Measurements from ENCODE around the gene ARL6IP1.

The ARL6IP1 gene

DNA sequence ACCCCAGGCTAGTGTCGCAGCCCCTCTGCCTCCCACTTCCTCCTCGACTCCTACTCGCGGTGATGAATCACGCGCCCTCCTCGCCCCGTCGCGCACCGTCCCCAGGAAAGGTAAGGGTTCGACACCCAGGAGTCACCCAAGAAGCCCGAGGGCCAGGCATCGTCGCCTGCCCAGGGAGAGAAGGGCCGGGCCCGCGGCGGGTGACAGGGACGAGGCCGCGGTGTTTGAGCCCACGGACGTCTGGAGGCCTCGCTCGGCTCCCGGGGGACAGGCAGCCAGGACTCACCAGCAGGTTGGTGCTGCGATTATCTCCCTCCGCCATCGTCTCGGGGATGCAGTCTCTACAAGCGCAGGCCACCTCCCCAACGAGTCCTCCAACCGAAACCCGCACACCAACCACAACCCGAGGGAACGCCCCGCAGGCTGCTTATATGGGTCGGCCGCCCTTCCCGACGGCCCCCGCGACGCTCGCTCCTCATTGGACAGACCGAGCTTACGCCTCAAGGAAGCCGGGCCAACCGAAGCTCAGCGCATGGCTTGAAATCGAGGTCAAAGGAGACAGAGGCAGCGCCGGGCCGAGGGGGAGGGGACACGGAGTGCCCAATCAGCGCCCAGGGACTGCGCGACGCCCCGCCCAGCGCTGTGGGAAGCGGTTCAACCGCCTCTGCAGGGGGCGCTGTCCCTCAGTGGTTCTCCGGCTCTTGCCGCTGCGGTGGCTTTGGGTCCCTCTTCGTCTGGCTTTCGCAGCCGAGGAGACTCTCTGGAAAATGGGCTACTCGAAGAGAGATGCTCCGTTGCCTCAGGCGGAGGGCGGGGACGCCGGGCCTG, at the start of gene ARL6IP1:
ARL6IP1 (minus strand) TSS at position 405 of the 828 bp plus-strand sequence; CDS start at position 322, 83 bp downstream.
- peak; percentile 98 for DNase-seq

DNA sequence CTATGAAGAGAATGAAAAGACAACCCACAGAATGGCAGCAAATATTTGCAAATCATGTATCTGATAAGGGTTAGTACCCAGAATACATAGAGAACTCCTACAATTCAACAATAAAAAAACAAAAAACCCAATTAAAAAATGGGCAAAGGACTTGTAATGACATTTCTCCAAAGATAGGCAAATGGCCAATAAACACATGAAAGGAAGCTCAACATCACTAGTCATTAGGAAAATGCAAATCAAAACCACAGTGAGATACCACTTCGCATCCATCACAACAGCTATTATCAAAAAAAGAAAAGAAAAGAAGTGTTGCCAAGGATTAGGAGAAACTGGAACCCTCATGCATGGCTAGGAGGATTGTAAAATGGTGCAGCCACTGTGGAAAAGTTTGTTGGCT, 45.1 kb upstream of the ARL6IP1 start:
- DNase-seq: no peak

DNA sequence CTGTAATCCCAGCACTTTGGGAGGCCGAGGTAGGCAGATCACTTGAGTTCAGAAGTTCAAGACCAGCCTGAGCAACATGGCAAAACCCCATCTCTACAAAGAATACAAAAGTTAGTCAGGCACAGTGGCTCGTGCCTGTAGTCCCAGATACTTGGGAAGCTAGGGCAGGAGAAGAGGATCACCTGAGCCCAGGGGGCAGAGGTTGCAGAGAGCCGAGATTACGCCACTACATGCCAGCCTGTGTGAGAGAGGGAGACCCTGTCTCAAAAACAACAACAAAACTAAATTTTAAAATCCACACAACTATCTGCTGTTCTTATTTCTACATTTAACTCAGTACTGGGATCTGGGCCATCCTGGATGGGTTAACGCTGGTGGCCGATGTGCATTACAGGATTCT, 41.2 kb upstream of the ARL6IP1 start:
- no peak for DNase-seq

DNA sequence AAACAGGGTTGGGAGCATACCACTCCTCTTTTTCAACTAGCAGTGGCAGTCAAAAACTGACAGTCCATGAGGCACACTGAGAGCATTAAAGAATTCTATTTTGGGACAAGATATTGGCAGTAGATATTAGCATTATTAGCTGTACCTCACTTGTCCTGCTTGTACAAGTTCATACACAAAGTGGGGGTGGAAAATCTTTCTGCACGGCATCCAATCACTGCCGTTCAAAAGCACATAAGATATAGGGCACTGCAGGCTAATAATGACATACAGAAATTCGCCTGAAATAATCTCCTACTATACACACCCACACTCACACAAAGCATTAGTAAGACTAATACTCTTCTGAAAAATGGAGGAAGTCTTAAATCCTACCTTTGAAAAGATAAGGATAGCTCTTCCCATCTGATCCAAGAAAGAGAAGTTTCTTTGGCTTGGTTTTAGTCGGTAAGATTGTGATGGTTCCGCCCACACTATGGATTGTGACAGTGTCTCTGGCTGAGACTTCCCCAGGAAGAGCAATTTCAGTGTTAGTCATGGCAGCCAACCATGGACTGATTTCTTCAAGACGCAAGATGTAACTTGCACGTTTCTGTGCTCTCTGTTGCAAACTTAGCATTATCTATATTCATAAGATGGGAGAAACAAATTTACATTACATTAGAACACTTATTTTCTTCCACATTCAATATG, 40.6 kb upstream of the ARL6IP1 start:
- no peak for DNase-seq

DNA sequence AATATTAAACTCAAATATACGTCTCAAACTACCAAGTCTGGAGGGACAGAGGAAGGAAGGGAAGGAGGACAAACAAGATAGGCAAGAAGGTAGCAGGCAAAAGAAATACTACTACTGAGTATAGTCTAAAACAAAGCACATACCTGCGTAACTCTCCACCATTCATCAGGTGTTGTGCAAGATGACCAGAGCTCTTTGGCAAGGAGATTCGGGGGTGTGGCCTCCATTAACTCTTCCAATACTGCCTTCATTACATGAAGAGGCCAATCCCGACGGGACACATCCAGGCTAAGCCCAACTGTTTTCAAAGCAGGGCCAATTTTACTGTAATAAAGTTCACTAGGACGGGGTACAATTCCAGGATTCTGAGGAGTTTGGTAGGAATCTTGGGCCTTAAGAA, 38.2 kb upstream of the ARL6IP1 start:
- DNase-seq: no peak

DNA sequence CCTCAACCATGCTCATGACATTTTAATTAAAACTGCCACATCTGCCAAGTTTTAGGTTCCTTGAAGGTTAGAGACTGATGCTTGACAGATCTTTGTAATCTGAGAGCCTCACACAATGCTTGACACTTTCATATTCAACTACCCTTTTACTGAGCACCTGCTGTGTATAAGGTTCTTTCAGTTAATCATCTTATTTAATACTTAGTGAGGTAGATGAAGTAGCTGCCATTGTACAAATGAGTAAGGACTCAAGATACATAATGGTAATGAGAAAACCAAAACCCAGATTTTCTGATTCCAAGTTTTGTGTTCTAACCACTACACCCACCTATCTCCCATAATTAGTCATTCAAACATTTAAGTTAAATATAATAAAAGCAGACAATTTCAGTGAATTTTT, 35.4 kb upstream of the ARL6IP1 start:
- DNase-seq: no peak

DNA sequence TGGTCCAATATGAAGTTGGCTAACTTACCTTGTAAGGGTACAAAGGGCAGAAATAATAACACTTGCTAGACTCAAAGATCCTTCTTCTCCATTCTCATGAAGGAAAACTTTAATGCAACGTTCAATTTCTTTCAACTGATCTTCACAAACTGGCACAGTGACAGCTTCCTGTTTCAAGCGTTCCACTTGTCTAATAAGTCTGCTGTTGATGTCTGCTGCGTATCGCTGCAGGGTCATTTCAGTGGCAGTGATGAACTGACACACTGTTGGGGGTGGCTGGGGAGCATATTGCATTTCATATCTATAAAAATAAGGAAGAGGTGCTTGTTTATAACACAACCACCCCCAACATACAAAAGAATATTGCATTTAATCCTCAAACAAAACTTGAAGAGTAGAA, 33.5 kb upstream of the ARL6IP1 start:
- no peak for DNase-seq

DNA sequence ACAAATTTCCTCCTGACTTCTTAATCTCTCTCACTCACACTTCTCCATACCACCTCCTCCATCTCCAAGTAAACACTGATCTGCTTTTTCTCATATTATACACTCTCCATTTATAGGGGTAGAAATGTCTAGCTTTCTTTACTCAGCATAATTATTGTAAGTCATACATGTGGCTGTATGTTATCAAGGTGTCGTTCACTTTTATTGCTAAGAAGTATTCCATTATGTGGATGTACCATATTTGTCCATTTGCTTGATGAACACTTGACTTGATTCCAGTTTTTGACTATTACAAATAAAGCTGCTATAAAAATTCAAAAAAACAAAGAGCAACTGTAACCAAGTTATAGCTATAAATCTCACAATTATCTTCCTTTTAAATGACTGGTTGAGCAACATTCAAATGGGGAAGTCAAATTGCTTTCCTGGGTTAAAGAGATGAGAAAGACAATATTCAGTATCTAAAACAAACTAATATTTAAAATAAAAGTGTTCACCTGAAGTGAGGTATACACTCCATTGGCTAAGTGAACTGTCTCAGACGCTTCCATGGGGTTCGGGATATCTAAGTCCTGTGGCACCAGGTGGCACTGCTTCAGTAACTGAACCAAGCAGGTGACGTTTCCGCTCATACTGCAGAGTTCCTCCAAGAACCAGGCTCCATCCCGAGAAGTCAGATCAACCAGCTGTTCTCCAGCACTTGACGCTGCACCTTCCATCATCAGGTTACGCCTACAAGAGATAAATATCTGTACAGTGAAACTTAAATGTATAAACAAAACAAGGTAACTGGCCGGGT, 32.6 kb upstream of the ARL6IP1 start:
- no peak for DNase-seq

DNA sequence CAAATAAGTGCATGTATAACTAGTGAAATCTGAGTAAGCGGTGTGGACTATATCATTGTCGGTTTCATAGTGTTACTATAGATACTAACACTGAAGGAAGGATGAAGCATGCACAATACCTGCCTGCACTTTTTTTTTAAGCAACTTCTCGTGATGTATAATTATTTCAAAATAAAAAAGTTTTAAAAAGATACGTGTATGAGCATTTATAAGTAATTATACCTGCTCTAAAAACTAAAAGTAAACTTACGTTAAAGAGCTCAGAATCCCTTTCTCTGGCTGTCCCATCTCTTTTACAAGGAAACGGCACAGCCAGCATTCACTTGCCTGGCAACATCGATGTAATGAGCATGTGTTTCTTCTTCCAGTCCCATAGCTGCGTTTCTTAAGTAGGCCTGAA, 31.3 kb upstream of the ARL6IP1 start:
- no peak for DNase-seq

DNA sequence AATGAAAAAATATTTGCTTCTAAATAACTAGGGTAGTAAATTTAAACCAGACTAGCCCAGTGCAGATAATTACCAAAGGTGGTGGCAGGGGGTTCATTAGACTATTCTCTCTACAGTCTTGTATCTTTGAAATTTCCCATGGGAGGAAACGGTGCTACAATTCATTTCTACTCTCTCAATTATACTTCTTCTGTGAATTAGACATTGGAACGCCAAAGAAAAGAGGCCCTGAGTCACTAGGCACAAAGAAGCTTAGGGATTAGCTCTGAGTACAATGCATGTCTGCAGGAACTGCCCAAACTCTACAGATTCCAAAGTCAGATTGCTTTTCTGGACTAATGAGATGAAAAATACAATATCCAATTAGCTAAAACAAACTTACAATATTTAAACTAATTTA, 30.7 kb upstream of the ARL6IP1 start:
- no peak for DNase-seq

DNA sequence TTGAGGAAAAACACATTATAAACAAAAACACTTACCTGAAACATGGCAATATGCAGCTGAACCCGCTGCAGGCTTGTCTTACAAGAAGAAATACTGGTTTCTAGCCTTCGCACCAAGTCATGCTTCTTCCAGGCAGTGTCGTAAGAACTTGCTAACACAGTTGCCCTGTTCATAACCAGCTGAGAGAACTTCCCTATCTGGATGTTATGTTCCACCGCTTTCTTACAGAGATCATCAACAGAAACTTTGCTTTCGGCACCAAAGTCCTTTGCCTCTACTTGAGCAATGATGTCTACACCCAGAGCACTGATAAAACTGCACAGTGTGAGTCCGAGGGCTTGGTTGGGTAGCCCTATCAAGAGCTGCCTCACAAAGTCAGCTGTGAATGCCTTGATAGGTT, 27.9 kb upstream of the ARL6IP1 start:
- no peak for DNase-seq

DNA sequence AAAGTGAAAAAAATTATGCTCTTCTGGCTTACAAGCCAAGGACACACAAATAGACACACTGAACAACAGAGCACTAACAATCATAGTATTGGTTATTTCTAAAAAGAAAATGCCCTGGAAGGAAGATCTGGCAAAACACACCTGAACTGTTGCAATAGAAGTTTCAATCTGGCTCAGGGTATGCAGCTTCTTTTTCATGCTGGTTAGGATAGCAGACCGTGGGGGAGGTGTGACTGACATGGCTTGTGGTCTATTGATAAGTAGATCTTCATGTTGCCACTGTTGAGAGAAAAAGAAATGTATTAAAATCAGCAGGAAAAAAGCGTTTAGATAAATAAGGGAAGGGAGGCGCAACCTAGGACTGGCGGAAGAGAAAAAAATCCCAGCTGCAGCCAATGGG, 26.5 kb upstream of the ARL6IP1 start:
- no peak for DNase-seq

DNA sequence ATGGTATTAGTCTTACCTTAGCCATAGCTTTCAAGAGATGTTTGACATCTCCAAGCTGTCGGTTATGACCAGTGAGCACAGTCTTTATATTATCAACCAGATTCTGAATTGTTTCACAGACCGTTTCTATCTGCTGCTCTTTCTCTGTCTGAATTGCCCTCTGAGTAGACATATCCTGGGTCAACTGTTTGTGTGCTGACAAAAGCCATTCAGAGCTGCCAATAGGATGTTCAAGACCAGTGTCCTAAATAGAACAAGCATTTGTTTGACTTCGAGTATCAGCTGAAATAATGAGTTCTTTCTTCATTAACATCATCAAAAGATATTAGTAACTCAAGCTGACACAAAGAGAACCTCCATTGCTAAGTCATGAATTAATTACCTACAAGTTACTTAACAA, 14.9 kb upstream of the ARL6IP1 start:
- DNase-seq: no peak

DNA sequence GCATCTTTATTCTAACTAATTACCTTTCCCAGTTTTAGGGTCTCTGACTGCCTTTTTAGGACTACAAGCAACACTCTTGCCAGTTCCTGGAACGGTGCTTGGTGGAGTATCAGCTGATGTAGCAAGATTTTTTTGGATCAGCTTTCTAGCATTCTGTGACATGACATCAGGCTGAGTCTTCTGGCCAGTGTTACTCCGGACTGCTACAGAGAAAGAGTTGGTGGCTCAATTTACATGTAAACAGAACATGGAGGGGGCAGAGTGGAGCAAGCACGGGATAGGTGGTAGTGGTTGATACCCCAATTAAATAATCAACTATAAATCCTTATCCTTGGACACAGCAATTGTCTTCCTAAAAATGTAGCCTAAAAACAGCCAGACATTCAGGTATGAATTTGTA, 10.6 kb upstream of the ARL6IP1 start:
- no peak for DNase-seq

DNA sequence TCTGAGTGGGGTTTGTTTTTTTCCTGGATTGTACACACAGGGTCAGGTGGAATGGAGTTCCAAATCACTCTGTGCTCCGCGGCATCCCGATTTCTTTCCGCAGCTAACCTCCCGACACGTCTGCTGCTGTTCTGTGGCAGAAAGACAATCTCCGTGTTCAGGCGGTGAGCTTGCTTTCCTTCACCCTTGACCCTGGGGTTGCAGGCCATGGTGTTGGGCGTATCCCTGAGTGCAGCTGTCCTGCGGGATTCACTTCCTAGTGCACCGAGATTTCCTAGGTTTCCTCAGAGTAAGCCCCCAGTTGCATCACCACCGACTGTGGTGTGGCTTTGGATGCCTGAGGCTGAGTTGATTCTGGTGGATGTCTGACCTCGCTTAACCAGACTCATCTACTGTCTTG, 7.8 kb upstream of the ARL6IP1 start:
- no peak for DNase-seq

DNA sequence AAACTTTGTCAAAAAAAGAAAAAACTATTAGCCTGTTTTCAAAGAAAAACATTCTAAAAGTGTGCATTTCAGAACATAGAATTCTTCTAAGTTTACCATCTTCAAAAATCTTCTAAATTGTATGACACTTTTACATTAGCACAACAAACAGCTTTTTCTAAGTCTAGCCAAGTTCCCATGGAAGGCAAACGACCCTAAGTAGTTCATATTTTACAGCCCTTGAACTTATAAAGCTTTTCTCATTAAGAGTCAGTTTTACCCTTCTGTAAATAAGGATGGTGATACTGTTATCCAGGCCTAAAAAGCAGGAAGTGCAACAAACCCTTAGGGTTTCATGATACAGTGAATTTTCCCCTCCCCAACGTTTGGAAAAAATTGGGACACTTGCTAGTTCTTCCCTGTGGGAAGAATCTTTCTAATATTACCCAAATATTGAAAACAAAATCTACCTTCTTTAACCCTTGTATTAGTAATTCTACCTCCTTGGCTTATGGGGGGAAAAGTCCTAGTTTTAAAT, 4.0 kb upstream of the ARL6IP1 start:
- no peak for DNase-seq

DNA sequence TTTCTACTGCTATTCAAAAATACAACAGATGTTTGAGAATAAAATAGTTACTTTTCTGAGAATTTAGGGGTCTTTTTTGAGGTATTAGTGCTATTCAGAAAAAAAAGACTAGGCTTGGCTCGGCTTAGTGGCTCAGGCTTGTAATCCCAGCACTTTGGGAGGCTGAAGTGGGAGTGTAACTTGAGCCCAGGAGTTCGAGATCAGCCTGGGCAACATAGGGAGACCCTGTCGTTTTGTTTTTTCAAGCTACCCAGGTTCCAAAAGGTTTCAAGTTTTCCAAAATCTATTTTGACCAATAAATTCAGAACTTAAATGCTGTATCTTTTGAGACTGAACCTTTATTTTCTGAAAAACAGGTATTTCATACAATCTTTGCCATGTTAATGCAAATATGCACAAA, 3.2 kb upstream of the ARL6IP1 start:
- DNase-seq: no peak

DNA sequence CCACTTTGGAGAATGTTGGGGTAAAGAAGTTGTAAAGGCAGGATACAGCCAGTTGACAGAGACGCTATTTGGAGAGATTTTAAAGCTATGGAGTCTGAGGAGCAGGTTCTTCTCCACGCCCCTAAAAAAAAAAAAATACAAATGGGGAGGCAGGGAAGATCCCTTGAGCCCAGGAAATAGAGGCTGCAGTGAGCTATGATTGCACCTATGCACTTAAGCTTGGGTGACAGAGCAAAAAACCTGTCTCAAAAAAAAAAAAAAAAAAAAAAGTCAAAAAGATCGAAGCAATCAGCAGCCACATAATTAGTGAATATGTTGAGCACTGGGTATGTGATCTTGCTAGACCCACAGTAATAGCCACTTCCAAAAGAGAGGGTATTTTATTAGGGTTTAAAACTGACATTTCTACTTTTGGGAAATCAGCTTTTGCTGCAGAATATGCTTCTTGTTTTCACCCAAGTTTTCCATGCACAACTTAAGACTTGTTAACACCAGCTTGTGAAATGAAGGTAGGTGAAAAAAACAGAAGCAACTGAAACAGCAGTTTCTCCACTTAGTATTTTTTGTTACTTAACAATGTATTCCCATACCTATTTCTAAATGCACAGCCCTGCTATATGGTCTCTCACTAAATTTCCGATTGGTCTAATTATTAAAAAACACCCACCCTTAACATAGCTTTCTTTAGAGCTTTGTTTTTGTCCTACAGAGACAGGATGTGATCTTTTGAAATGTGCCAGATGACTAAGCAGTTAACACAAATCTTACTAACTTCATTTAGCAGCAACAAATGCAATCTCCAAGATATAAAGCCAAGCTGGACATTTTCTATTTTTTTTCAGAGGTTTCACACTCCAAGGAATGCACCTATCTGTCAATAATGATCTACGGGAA, 2.5 kb upstream of the ARL6IP1 start:
- no peak for DNase-seq

DNA sequence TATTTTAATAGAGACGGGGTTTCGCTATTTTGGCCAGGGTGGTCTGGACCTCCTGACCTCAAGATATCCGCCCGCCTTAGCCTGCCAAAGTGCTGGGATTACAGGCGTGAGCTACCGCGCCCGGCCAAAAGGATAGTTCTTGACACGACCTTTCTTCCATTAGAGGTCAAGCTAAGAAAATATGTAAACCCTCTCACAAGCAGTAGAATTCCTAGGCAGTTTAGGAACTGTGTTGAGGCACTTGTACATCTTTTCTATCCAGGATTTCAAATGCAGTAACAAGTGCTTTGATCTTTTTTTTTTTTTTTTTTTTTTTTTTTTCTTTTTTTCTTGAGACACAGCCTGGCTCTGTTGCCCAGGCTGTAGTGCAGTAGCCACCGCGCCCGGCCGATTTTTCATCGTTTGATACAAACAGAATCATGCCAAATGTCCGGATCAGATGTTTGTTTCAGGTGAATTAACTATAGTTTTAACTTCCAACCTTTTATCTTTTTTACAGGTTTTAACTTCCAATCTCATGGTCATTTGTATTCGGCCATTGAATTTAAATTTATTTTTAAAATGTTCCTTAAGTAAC, 1.5 kb upstream of the ARL6IP1 start:
- DNase-seq: no peak

DNA sequence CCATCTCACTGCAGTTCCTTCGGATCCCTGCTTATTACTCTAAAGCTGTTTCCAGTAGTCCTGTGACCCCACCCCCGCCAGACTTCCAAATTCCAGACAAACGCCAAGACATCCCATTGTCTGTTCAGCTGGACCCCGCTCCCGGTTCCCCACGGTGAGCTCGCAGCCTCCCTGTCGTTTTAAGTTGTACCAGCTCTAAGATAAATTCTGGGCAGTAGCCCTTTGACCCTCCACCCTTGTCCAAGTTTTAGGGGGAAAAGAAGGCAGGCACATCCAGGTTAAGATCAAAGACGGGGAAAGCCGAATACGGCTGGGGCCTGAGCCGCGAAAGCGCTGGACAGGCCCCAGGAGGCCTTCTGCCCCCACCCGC, 589 bp downstream of the ARL6IP1 start:
- DNase-seq: no peak

DNA sequence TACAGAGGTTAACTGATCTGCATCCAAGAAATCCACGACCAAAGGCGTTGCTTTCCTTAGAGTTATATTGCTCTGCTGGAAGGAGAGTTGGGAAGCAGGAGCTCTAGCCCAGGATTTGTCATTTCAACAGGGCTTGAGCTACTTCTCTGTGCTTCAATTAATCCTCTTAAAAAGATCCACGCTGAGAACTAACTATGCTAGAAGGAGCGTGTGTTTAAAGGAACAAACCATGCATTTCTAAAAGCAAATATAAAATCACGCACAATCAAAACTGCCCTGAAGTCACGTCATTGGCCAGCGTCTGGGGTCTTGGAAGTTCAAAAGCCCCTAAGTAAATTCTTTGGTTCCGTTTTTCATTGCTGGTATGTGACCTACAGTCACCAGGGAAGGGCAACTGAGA, 1.1 kb downstream of the ARL6IP1 start:
- DNase-seq: no peak

DNA sequence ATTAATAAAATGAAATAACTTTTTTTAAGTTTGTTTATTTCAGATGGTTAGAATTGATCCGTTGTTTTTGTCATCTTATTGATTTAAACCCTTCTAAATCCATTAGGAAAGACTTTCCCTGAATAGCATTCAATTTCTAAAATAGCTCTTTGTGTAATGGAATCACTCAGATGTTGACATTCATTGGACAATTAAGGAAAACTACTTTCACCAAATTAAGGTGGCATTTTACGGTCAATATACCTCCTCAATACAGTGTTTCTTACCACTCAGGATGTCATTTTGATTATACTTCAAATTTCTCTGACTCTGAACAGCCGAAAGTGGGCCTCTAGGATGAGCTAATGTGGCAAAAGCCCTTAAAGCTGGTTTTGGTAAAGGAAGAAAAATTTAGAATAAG, 1.8 kb downstream of the ARL6IP1 start:
- no peak for DNase-seq

Data from activated CD8-positive, alpha-beta memory T cell treated with anti-CD3 and anti-CD28 coated beads, Interleukin-2, amount 50 U/mL, for 48 hours (primary cell).